Femur (tissue), 1 donor: Measurements from ENCODE around the gene ARMCX6.
A peak's percentile ranks its signal among the peaks of the same experiment; 100 is the strongest.
"Not testable (repeated sequence)": the region's sequence is repeated elsewhere in the genome, so short reads cannot be mapped to it uniquely, and the experiment has no call there.

Source experiments
- DNase-seq: peaks from one replicate; pipeline ENCODE4 v3.0.0-alpha.2; 2017

ARMCX6 gene

DNA sequence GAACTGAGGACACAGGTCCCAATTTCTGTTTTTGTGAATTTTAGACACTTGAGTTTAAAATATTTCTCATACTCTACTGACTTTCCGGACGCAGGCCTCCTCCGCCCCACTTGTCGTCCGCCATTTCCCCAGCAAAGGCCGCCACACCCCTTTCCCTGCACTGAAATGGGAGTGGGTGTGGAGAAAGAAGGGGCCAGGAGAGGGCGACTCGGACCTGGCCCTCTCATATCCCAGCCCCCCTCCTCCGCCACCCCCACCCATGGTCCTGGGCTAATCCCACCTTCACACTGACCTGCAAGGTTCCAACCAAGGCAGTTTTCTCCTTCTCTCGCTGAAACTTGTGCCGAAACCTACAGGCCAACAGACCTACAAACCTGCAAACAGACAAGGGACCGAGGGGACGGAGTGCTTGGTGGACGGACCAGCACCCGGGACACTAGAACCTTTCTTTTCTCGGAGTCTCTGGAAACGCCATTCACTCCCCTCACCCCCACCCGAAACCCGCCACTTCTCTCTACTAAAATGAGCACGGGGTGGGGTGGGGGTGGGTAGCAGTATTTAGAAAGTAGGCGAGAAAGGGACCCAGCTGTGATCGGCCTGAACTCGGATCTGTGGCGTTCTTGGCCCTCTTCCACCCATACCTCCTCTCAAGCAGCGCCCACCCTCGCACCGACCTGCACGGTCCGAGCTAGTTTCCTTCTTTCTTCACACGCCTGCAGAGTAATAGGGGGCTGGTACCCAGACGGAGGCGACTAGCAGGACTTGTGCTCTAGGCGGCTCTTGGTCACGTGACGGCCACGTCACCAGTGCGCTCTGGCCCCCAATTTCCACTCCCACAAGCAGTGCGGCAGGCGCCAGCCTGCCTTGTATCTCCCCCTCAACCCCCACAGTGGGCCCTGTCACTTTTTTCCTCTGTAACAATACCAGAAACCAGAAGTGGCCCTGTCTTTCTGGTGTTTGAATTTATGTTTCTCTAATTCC is at the start of gene ARMCX6:
ARMCX6 (minus strand) TSS at position 790 of the 981 bp plus-strand sequence. CDS start 1,380 bp downstream, outside the sequence.
- peak; percentile 90 for DNase-seq

DNA sequence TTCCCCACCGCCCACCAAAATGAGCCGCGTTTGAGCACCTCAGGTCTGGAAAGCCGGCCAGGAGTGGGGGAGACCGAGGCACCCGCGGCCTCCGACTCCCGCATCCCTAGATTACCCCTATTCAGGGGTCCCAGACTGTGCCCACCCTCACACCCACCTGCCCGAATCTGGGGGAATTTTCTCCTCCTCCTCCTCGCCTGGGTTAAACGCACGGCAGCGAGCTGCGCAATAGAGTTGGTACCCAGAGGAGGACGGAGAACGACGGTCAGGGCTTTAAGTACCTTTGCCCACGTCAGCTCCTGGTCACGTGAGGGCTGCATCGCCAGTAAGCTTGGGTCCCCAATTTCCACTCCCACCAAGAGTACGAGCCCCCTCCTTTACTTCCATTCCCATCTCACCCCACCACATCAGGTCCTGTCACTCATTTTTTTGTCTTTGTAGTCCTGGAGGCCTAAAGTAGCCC is 41.8 kb upstream of the ARMCX6 start, which contains the start of gene ARMCX2:
ARMCX2 (minus strand) TSS at position 250 of the 463 bp plus-strand sequence. CDS start 2,262 bp downstream, outside the sequence.
- DNase-seq = peak; percentile 80

DNA sequence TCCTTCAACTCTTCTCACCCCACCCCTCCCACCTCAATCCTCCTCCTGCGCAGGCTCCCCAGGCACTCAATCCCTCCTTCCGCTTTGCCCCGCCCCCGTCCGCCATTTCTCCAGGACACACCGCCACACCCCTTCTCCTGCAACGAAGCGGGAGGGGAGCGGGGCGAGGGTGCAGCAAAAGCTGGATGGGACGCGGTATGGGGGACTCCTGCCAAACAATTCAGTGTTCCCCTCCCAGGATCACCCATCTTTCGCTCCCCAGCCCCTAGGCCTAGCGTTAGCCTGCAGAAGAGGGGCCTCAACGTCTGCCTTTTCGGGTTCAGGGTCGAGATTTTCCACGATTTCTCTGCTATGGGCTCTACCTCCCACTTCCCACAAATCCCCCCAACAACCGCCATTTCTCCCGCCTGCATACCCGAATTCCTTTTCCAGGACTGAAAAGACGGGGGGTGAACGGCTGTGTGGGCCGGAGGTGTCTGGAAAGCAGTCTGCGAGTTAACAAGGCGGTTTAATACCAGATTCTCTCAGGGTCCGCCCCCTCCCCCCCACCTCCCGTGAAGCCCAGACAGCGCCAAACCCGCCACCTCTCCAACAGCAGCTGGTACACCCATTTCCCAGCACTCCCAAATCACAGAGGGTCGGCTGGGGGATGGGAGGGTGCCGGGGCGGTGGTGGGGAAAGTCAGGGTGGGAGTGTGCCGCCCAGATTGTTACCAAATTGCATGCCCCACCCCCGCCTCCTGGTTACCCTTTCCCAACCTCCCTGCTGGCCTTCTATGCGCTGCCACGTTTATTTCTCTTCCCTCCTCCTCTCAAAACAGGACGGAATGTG is 41.1 kb upstream of the ARMCX6 start:
- peak; percentile 82 for DNase-seq

DNA sequence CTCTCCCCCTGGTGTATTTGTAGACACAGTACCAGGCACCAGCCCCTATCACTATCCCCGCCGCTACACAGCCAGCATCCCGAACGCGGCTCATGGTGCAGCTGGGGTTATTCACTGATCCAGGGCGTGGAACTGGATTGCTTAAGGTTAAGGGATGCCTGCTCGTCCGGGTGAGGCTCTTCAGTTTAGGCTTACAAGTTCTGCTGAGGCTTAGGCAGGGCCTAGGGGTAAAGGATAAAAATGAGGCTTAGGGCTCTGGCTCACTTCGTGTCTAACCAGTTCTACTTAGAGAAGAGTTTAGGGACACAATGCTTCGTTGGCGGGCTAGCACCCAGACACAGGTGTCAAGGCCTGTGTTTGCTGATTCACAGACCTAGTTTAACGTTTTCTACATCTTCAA is 39.7 kb upstream of the ARMCX6 start:
- no peak for DNase-seq

DNA sequence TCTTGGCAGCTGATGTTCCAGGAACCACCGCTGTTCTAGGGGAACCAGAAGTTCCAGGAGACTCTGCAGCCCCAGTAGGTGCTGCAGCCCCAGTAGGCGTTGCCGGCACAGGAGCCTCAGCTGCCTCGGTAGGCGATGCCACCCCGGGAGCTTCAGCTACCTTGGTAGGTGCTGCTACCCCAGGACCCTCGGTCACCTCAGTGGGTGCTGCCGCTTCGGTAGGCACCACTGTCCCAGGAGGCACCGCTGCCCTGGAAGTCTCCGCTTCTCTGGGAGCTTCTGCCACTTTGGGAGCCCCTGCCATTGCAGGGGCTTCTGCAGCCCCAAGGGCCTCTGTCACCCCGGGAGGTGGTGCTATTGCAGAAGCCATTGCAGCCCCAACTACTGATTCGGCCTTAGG is 39.0 kb upstream of the ARMCX6 start:
- no peak for DNase-seq

DNA sequence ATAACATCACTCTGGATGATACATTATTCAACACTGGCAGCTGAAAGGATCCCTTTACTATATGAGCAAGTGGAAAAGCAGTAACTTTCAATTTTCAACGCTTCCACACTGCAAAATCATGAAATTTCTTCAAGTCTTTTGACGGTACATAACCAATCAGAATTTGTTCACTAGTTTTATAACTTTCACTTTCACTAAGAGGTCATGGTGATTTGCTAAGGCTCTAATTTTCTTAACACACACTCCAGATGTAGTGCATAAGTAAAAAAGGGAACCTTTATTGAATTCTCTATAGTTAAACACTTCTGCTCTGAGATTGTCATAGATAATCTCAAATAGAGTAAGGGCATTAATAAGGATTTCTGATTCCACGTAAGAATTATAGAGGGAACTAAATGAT is 37.7 kb upstream of the ARMCX6 start:
- DNase-seq = no peak

DNA sequence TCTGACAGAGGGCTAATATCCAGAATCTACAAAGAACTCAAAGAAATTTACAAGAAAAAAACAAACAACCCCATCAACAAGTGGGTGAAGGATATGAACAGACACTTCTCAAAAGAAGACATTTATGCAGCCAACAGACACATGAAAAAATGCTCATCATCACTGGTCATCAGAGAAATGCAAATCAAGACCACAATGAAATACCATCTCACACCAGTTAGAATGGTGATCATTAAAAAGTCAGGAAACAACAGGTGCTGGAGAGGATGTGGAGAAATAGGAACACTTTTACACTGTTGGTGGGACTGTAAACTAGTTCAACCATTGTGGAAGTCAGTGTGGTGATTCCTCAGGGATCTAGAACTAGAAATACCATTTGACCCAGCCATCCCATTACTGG is 29.9 kb upstream of the ARMCX6 start:
- not testable (repeated sequence) for DNase-seq

DNA sequence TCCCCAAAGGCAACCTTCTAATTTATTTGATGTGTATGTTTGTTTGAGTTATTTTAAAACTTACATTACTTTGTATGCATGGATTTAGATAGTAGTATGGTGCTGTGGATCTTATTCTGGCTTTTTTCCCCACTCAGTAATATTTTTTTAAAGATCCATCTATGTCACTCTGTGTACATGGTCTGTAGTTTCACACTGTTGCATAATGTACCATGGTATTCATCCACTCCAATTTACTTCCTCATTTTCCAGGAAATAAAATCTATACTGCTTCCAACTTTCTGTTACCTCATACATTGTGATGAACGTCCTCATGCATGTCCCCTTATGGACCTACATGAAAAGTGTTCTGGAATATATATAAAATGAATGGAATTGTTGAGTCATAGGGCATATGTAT is 24.3 kb upstream of the ARMCX6 start:
- no peak for DNase-seq

DNA sequence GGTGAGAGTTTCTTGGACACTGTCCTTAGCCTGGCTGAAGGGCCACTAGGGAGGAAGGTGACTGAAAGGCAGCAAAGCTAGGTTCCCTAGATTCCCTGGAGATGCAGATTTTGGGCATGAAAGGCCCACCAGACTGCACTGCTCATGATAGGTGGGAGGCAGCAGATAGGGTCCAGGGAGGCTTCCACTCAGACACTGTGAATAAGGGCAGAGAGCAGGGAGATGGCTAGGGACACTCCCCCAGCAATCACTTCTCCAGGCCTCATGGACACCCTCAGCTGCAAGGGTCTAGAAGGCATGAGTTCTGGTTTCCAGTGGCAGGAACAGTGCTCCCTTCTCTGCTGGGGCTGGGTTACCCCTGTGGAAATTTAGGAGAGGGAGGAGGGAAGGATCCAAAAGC is 21.8 kb upstream of the ARMCX6 start:
- no peak for DNase-seq

DNA sequence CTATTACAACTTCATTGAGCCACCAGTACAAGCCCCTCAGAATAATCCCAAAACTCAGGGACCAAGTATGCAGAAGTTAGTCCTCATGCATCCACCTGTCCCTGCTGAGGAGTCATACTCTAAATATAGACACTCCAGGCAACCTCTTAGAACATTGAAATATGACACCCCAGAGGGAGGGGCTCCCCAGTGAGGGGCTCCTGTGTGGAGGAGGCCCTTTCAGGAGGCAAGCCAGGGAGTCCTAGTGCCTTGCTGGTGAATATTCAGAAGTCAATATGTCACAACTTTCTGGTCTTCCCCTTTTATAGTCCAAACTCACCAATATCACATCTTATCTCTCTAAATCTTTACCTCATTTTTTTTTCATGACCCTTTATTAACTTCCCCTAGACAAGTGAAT is 1.6 kb upstream of the ARMCX6 start:
- peak; percentile 20 for DNase-seq

DNA sequence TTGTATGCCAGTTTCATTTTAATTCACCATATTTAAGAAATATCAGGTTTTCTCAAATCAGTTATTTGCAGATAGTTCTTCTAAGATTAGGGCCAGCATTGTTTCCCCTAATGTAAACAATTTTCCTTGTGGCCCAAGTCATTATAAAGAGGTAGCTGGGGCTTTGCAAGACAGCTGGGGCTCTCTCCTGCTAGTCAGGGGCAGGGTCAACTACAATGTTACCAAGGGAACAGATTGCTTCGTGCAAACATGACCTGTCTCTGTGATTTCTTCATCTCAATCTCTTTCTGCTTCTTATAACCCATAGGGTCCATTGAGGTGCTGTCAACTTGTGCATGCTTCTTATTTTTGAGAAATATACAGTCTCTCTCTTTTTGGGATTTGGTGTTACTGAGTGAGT is 12.1 kb downstream of the ARMCX6 start:
- DNase-seq = no peak

DNA sequence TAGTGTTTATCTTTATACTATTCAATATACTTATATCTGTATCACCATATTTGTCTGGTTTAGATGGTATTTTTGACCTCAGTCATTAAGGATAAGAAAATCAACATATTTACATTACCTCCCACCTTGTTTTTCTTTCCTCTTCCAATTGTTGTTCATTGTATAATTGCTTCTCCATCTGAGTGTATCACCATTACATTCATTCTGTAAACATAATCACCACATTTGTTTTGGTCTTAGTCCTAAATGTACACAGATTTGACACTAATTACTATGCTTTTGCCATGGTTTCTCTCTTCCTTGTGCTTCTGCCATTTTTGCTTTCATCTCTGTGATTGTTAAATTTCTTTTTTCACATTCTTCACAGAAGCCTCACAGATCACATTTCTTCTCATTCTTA is 12.7 kb downstream of the ARMCX6 start:
- no peak for DNase-seq

DNA sequence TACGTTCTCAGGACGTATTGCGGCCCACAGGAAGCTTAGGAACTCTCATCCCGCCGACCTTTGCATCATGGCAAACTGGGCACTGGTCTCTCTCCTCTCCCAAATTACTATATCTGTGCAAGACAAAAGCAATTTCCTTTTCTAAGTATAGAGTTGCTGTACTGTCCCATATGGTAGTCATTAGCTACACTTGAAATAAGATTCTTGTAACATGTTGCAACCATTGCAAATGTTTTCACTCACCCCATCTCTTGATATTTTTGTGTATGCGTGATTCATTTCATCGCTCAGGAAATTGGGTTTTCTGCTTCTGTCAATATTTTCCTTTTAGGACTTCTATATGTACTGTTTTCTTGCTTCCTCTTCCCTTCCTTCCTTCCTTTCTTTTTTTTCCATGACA is 15.7 kb downstream of the ARMCX6 start:
- no peak for DNase-seq

DNA sequence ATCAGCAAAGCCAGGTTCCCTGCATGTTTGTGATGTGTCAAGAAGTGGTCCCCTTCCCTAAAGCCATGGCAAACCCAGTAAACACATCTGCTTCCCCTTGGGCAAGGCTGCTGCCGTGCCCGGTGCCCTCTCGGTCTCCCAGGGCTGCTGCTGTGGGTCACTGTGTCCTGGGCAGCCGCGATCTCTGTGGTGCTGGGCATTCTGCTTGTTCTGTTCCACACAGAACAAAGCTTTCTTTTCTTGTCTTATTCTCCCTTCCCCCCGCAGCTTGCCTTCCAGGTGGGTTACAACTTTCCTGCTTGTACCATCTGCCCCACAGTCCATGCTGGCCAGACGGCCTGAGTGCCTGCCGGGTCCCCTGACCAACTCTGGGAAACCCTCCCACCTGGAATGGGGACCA is 18.2 kb downstream of the ARMCX6 start:
- not testable (repeated sequence) for DNase-seq

DNA sequence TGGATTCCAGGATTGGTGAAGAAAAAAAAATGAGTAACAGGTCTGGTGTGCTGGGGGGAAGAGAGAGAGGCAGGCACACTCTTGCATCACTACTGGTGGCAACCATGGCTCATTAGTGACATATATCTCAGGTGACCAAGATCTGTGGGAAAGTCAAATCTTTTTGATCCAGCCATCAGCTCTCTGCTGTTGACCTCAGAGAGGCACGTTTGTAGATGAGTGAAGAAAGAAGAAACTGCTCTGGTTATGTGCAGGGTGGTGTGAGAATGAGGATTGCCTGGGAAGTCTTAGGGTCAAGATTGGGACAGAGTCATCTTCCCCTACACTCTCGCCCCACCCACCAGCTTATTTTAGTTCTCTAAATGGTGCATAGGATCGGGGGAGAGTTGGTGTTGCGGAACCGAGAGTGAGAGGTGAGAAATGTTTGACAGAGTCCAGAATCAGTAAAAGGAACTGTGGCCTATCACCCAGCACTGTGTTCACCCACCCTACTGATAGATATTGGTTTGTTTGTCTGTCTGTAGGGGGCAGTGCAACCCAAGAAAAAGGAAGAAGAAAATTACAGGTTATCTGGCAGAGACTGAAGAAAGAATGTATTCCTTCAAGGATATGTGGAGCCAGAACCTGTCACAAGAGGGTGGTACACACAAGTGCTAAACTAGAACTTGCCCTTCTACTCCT is 21.9 kb downstream of the ARMCX6 start:
- peak; percentile 28 for DNase-seq
